Stimulated activated naive CD8-positive, alpha-beta T cell treated with anti-CD3 and anti-CD28 coated beads, Interleukin-15, Interleukin-2, amounts not matched to agents 100 ng/mL and 50 ng/mL, for 24 hours (primary cell): Measurements from ENCODE around the gene MAGI1.

ENCODE experiments used
- H3K27ac Mint-ChIP-seq: one replicate; pipeline ENCODE4 v1.8.0; 2021; ENCODE audit warnings: mild to moderate bottlenecking, mixed read lengths
- H3K27me3 Mint-ChIP-seq: one replicate; pipeline ENCODE4 v1.8.0; 2021; ENCODE audit warnings: mixed read lengths
- H3K36me3 Mint-ChIP-seq: one replicate; pipeline ENCODE4 v1.8.0; 2021; ENCODE audit warnings: low read depth, mixed read lengths
- H3K4me1 Mint-ChIP-seq: one replicate; pipeline ENCODE4 v1.8.0; 2021; ENCODE audit warnings: low read depth, mixed read lengths
- H3K4me3 Mint-ChIP-seq: one replicate; pipeline ENCODE4 v1.8.0; 2021; ENCODE audit warnings: mild to moderate bottlenecking, mixed read lengths
- H3K9me3 Mint-ChIP-seq: one replicate; pipeline ENCODE4 v1.8.0; 2021; ENCODE audit warnings: mixed read lengths

The MAGI1 gene

DNA sequence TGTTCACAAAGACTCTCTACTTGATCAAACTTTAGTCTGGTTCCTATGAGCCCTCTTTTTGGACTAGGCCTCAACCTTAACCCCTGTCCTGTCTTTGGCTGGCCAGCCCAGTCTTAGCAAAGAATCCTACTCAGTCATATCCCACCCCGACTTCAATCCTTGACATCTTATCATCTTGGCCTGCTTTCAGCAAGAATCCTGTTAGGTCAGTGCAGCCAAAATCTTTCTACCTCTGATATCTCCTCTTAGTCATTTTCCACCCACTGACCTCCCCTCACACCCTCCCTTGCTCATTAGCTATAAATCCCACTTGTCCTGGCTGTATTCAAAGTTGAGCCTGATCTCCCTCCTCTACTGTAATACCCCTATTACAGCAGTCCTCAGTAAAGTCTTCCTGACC is 286.1 kb downstream of the MAGI1 start:
- no peak overlapping the region for H3K4me3 Mint-ChIP-seq
- peaks cover 4% of the 10 kb centered on the region for H3K27me3 Mint-ChIP-seq
- no peak overlapping the region for H3K27ac Mint-ChIP-seq
- H3K9me3 Mint-ChIP-seq = no peaks in the 10 kb centered on the region
- H3K36me3 Mint-ChIP-seq = no peaks in the 10 kb centered on the region
- H3K4me1 Mint-ChIP-seq = no peaks in the 10 kb centered on the region

DNA sequence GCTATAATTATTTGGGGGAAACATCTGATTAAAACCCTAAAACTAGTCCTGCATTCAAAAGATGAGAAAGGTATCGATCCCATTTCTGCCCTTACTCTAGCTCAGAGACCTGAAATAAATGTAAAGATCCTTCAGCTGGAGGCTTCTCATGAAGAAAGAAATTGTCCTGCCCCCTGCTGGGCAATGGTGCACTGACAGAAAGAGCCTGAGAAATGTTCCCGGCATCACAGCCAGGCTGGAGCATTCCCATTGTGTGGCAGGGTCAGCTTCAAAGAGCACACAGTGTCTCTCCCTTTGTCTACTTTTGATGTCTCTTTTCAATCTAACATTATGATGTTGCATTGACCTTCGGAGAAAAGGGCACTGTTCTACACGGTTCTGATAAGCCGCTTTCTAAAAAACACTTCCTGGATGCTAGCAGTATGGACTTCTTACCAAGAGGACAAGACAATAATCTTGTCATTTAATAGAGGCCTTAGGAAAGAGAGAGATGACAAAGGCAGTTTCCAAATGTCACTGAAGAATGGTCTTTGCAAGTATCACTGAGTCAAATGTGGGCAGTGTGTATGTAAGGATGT is 287.5 kb downstream of the MAGI1 start:
- Mint-ChIP-seq H3K36me3 (no peaks in the 10 kb centered on the region), H3K4me3 (no peak overlapping the region), H3K27me3 (no peaks in the 10 kb centered on the region), H3K27ac (no peak overlapping the region), H3K4me1 (no peaks in the 10 kb centered on the region), H3K9me3 (no peaks in the 10 kb centered on the region)

DNA sequence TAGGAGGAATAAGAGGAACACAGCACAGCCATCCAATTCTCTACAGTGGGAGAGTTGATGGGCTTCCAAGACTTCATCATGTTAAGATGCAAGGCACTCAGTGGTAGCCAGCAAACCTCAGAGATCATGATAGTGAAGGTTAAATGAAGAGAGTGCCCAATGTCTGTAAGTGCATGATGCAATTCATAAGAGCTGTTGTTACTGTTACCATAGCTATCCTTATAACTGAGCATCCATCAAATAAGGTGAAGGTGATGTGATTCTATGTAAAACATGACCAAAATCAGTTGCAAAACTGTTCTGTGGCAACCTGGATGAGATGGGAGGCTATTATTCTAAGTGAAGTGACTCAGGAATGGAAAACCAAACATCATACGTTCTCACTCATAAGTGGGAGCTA is 289.7 kb downstream of the MAGI1 start:
- H3K27ac Mint-ChIP-seq = no peak overlapping the region
- no peaks in the 10 kb centered on the region for H3K36me3 Mint-ChIP-seq
- no peaks in the 10 kb centered on the region for H3K9me3 Mint-ChIP-seq
- H3K27me3 Mint-ChIP-seq = no peaks in the 10 kb centered on the region
- no peak overlapping the region for H3K4me3 Mint-ChIP-seq
- no peaks in the 10 kb centered on the region for H3K4me1 Mint-ChIP-seq

DNA sequence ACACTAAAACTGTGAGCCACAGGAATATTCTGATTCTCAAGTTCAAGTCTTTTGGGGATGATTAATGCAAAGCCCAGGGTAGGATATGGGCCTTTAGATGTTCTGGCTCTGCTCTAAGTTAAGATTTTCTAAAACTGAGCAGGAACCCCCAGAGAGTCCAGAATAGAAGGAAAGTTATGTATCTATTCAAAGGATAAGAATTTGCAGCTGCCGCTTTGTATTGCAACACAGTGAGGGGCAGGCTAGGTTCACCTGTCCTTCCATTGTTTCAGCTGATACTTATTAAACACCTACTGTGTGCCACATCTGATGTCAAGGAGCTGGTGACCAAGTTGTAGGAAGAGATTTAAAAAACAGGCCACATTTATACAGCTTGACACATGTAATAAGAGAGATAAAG is 290.4 kb downstream of the MAGI1 start:
- H3K4me1 Mint-ChIP-seq = no peaks in the 10 kb centered on the region
- no peaks in the 10 kb centered on the region for H3K9me3 Mint-ChIP-seq
- no peaks in the 10 kb centered on the region for H3K36me3 Mint-ChIP-seq
- H3K27me3 Mint-ChIP-seq = no peaks in the 10 kb centered on the region
- no peak overlapping the region for H3K27ac Mint-ChIP-seq
- no peak overlapping the region for H3K4me3 Mint-ChIP-seq

DNA sequence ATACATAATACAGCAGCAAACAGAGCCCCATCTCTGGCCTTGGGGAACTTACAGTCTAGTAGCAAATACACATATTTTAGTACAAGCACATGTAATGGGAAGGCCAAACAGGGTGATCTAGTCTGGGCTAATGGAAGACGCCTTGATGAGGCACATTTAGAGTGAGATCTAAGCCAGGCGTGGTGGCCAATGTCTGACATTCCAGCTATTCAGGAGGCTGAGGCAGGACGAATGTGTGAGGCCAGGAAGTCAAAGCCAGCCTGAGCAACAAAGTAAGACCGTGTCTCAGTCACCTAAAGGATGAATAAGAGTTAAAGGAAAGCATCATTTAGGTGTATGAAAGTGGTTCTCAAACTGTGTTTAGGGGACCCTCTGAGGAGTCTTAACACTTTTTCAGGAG is 291.9 kb downstream of the MAGI1 start:
- H3K36me3 Mint-ChIP-seq = no peaks in the 10 kb centered on the region
- no peak overlapping the region for H3K27ac Mint-ChIP-seq
- no peaks in the 10 kb centered on the region for H3K27me3 Mint-ChIP-seq
- no peaks in the 10 kb centered on the region for H3K4me1 Mint-ChIP-seq
- H3K9me3 Mint-ChIP-seq = no peaks in the 10 kb centered on the region
- H3K4me3 Mint-ChIP-seq = no peak overlapping the region

DNA sequence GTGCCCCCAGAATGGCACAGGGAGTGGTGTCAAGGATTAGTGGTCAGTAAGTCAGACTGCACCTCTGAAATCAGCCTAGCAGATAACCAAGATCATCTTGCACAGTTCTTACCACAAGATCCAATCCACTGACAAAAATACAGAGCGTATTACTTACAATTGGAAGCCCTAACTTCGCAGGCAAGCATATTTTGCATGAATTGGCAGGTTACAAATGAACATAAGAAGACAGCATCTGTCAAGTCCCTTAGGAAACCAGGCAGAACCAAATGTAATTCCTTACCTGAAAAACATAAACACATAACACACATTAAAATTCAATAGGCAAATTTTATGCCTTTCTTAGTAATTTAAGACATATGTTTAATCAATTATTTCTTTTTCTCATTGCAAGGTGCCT is 293.4 kb downstream of the MAGI1 start:
- Mint-ChIP-seq H3K4me3 (no peak overlapping the region), H3K27ac (no peak overlapping the region), H3K9me3 (no peaks in the 10 kb centered on the region), H3K36me3 (no peaks in the 10 kb centered on the region), H3K4me1 (no peaks in the 10 kb centered on the region), H3K27me3 (no peaks in the 10 kb centered on the region)

DNA sequence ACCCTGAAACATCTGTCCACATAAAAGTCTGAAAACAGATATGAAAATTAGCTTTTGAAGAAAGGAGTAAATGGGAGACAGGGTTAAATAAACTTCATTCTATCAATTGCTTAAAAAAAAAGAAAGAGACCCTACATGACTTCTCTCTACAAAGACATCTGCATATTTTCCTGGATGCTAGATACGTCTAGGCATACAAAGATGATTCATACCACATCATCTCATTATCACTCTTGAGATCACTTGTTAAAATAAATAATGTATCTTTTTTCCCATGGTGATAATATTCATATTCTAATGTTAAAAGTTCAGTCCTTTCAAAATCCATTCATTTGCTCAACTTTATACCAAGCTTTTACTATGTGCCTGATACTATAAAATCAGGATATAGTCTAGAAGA is 295.8 kb downstream of the MAGI1 start:
- H3K9me3 Mint-ChIP-seq = no peaks in the 10 kb centered on the region
- H3K27ac Mint-ChIP-seq = no peak overlapping the region
- no peak overlapping the region for H3K4me3 Mint-ChIP-seq
- no peaks in the 10 kb centered on the region for H3K4me1 Mint-ChIP-seq
- H3K36me3 Mint-ChIP-seq = no peaks in the 10 kb centered on the region
- H3K27me3 Mint-ChIP-seq = no peaks in the 10 kb centered on the region

DNA sequence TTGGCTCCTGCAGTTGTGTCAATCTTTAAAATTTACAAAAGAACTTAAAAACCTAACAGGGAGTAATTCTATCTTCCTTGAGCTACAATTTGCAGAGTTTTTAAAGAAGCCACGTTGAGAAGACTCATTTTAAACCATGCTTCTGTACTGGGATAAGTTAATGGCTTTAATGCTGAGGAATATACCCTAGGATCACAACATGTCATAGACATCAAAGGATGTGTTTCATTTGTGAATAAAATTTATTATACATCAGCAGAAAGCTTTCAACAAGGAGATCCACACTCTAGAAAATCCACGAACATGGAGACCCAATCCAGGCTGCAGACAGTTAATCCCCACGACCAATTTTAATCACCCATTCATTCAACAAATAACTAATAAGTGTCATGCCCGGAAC is 297.2 kb downstream of the MAGI1 start:
- H3K4me1 Mint-ChIP-seq = no peaks in the 10 kb centered on the region
- no peaks in the 10 kb centered on the region for H3K9me3 Mint-ChIP-seq
- H3K36me3 Mint-ChIP-seq = no peaks in the 10 kb centered on the region
- H3K27me3 Mint-ChIP-seq = no peaks in the 10 kb centered on the region
- no peak overlapping the region for H3K4me3 Mint-ChIP-seq
- H3K27ac Mint-ChIP-seq = no peak overlapping the region

DNA sequence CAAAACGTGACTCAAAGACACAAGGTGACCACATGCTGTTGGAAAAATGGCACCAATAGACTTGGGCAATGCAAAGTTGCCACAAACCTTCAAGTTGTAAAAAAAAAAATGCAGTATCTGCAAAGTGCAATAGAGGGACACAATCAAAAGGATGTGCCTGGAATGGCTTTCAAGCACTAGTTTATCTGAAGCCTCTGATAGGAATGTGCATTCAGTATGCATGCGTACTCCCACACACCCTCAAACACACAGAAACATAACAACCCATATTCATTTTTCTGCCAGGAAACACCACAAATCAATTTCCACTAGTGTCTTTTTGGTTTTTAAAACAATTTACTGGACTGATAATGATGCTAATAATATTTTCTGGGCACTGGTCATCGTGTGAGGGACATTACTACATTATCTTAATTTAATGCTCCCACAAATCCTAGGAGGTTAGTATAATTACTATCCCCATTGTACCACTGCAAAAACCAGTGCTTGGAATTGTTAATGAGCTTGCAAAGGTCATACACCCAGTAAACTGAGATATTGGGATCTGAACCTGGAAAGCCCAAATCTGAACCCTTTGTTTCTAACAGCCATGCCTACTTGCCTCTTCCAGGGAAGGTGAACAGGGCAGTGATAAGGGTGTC is 298.7 kb downstream of the MAGI1 start:
- Mint-ChIP-seq H3K4me3 (no peak overlapping the region), H3K9me3 (no peaks in the 10 kb centered on the region), H3K36me3 (no peaks in the 10 kb centered on the region), H3K27ac (no peak overlapping the region), H3K4me1 (no peaks in the 10 kb centered on the region), H3K27me3 (no peaks in the 10 kb centered on the region)

DNA sequence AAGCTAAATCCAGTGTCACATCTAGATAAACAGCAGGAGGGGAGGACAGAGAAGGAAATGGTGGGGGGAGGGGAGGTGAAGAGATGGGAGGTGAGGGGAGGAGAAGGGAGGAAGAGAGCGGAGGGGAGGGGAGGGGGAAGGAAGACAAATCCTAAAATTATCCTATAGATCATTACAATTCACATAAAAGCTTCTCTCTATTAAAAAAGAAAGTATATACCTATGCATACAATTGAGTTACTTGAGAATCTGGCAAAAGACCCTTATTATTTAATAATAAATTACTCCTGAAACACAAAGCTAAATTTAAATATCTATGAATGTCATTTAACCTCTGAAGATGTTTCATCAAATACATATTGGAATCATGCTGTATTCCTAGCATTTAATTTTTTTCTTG is 303.9 kb downstream of the MAGI1 start:
- no peaks in the 10 kb centered on the region for H3K36me3 Mint-ChIP-seq
- H3K4me3 Mint-ChIP-seq = no peak overlapping the region

DNA sequence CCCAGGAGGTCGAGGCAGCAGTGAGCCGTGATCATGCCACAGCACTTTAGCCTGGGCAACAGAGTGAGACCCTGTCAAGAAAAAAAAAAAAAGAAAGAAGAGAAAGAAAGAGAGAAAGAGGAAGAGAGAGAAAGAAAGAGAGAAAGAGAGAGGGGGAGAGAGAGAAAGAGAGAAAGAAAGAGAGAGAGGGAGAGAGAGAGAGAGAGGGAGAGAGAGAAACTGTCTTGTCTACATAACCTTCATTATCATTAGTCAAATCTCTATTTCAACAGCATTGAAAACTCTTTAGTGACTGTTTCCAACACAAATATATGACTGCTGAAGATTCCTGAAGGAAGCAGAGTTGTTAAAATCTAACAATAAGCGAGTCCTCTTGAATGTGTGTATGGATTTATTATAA is 304.3 kb downstream of the MAGI1 start:
- Mint-ChIP-seq H3K4me1 (no peaks in the 10 kb centered on the region), H3K4me3 (no peak overlapping the region), H3K36me3 (no peaks in the 10 kb centered on the region), H3K9me3 (no peaks in the 10 kb centered on the region), H3K27ac (no peak overlapping the region), H3K27me3 (peaks cover 4% of the 10 kb centered on the region)

More for the DNA sequence above, 303.9 kb downstream of the MAGI1 start:
- peaks cover 4% of the 10 kb centered on the region for H3K27me3 Mint-ChIP-seq
- H3K4me1 Mint-ChIP-seq = no peaks in the 10 kb centered on the region
- H3K27ac Mint-ChIP-seq = no peak overlapping the region
- H3K9me3 Mint-ChIP-seq = no peaks in the 10 kb centered on the region

DNA sequence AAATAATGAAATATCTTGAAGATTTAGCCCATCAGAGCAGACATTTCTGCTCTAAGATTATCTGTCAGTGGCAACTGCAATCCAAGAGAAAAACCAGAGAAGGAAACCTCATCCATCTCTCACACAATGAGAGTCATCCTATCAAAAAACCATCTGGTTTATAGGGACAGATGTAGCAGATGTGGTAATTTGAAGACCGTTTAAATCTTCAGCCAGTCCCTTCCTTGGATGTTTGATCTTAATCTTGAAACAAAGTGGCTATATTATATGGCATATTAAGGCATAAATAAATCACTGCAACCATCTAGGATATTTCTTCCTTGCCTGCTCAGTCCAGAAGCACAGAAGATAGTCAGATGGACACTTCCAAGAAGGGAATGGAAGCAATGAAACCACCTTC is 305.3 kb downstream of the MAGI1 start:
- Mint-ChIP-seq H3K4me3 (no peak overlapping the region), H3K27me3 (peaks cover 4% of the 10 kb centered on the region), H3K36me3 (no peaks in the 10 kb centered on the region), H3K27ac (no peak overlapping the region), H3K9me3 (no peaks in the 10 kb centered on the region), H3K4me1 (no peaks in the 10 kb centered on the region)

DNA sequence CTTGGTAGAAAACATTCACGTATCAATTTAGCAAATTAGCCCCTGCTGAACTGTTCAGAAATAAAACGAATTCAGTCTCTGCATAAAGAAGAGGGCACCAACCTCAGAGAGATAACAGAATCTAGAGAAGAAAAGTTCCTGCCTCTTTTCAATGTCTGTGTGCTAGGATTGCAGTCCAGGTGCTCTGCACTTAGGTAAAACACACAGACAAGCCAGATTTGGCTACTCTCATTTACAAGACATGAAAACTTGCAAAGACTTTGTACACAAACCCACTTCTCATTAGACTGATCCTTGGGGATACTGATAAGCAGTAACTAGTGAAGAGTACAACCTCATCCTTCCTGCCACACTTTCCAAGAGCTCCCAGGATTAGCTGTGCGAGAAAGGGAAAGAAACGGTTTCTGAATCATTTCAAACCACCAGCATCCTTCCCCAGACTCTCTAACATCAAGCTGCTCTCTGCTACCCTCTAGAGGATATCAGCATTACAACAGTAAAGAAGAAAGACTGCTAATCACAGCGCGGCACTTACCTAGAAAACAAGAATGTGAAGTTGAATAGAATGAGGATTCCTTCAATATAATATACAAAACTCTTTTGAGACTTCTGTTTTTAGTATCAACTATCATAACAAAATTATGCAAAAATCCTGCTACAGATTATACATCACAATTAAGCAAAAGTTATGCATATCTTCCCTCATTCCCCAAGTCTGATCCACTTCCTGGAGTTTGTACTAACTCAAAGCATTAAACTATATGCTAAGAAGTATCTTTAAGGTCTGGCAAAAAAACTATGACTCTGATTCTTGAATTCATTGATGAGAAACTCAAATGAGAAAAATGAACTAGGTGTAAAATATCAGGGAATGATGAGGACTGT is 306.4 kb downstream of the MAGI1 start:
- no peaks in the 10 kb centered on the region for H3K9me3 Mint-ChIP-seq
- no peaks in the 10 kb centered on the region for H3K36me3 Mint-ChIP-seq
- peaks cover 4% of the 10 kb centered on the region for H3K27me3 Mint-ChIP-seq
- H3K4me3 Mint-ChIP-seq = no peak overlapping the region
- H3K27ac Mint-ChIP-seq = no peak overlapping the region
- no peaks in the 10 kb centered on the region for H3K4me1 Mint-ChIP-seq

DNA sequence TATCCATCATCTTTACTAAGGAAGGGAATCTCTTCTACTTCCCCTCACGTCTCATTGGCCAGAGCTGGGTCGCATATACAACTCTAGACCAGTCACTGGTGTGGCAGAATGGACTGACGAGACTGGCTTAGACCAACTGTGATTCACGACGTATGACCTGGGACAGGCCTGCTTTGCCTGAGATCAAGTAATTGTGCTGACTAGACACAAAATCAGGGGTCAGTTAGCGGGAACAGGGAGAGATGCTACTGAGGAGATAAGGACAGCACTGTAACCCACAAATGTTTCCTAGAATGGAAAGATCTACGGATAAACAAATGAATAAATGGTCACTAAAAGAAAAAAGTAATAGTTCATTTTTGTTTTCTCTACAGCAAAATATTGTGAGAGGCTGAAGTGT is 308.3 kb downstream of the MAGI1 start:
- no peaks in the 10 kb centered on the region for H3K36me3 Mint-ChIP-seq
- no peak overlapping the region for H3K27ac Mint-ChIP-seq

DNA sequence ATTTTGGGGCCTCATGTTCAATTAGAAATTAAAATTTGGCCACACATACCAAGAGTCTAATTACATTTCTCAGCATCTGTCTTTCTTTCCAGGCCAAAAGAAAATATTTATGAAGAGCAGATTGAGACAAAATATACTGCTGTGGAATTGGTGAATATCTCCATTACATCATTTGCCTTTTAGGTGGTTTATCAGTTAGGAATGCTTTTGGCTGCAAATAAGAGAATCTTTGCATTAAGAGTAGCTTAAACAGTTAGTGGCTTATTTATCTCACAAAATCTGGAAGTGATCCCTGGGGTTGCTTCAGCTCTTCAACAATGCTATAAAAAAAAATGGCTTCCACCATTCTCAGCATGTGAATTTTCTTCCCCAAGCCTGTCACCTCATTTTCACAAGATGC is 308.7 kb downstream of the MAGI1 start:
- H3K36me3 Mint-ChIP-seq = no peaks in the 10 kb centered on the region
- H3K4me3 Mint-ChIP-seq = no peak overlapping the region
- peaks cover 4% of the 10 kb centered on the region for H3K27me3 Mint-ChIP-seq
- H3K4me1 Mint-ChIP-seq = no peaks in the 10 kb centered on the region
- H3K9me3 Mint-ChIP-seq = no peaks in the 10 kb centered on the region
- H3K27ac Mint-ChIP-seq = no peak overlapping the region

More for the DNA sequence above, 308.3 kb downstream of the MAGI1 start:
- no peak overlapping the region for H3K4me3 Mint-ChIP-seq
- no peaks in the 10 kb centered on the region for H3K4me1 Mint-ChIP-seq
- no peaks in the 10 kb centered on the region for H3K9me3 Mint-ChIP-seq
- peaks cover 4% of the 10 kb centered on the region for H3K27me3 Mint-ChIP-seq
